Measurements from ENCODE around the gene AUTS2.
A peak's percentile ranks its signal among the peaks of the same experiment; 100 is the strongest.

DNA sequence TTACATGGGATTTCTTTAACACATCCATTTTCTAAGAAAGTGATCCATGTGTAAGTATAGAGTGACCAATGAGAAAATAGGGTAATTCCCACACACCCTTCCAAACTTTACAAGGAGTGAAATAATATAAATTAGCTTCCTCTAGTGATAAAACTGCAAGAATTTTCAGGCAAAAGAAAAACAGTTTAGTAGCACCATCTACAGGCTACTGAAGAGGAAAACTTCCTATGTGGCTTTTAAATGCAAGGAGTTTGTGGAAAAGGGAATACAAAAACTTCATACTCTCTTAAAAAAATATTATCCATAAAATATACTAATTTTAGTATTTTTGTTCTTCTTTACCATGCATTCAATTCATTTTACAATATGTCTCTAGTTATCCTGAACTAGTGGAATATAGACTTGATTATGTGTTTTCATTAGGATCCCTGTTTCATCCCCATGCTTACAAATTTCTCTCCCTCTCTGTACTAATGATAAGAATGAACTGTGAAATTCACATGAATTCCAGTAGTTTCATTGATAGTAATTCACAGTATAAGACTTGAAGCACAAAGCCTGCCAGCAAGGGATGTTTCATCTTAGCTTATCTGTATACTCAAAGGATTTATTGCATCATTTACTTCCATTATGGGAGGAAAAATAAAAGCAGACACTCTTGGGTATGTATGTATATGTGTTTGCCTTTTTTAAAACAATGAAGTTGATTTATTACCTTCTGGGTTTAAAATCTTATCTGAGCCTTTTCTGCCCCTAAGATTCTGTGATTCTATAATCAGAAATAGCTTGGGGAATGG is 442.9 kb downstream of the AUTS2 start:
- TF ChIP-seq, protein P1, sequence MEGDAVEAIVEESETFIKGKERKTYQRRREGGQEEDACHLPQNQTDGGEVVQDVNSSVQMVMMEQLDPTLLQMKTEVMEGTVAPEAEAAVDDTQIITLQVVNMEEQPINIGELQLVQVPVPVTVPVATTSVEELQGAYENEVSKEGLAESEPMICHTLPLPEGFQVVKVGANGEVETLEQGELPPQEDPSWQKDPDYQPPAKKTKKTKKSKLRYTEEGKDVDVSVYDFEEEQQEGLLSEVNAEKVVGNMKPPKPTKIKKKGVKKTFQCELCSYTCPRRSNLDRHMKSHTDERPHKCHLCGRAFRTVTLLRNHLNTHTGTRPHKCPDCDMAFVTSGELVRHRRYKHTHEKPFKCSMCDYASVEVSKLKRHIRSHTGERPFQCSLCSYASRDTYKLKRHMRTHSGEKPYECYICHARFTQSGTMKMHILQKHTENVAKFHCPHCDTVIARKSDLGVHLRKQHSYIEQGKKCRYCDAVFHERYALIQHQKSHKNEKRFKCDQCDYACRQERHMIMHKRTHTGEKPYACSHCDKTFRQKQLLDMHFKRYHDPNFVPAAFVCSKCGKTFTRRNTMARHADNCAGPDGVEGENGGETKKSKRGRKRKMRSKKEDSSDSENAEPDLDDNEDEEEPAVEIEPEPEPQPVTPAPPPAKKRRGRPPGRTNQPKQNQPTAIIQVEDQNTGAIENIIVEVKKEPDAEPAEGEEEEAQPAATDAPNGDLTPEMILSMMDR (optimal IDR thresholded peaks at IDR 0.05 in 1 of 3, IDR thresholded peaks at IDR 0.05 in 1 of 3, conservative IDR thresholded peaks at IDR 0.05 in 1 of 3; ENCODE audit: extremely low read depth in 1 of 3, insufficient read depth in 2 of 3, low read length in 3 of 3) = peak in 2 of 3 experiments; percentile 13 to 24
- no peak for TF ChIP-seq EZH2 (IDR thresholded peaks at IDR 0.05; ENCODE audit: low read length)
